HG03571 (cell line): Measurements from ENCODE around the gene FOXQ1.

Experiments used
- ATAC-seq: cut with Tn5 transposase; IDR thresholded peaks from one replicate; pipeline ENCODE4 v1.9.1; 2021; ENCODE audit not compliant: unreplicated experiment

The FOXQ1 gene, protein sequence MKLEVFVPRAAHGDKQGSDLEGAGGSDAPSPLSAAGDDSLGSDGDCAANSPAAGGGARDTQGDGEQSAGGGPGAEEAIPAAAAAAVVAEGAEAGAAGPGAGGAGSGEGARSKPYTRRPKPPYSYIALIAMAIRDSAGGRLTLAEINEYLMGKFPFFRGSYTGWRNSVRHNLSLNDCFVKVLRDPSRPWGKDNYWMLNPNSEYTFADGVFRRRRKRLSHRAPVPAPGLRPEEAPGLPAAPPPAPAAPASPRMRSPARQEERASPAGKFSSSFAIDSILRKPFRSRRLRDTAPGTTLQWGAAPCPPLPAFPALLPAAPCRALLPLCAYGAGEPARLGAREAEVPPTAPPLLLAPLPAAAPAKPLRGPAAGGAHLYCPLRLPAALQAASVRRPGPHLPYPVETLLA

GRCh38 chr6:1311400-1312202 lies at the start of gene FOXQ1:
Gene FOXQ1, plus strand, starts transcription at chr6:1312098. Its CDS starts 607 bp downstream, at chr6:1312705.
- ATAC-seq = no peak

GRCh38 chr6:1262704-1263038 lies 49.2 kb upstream of the FOXQ1 start:
- ATAC-seq = no peak

DNA sequence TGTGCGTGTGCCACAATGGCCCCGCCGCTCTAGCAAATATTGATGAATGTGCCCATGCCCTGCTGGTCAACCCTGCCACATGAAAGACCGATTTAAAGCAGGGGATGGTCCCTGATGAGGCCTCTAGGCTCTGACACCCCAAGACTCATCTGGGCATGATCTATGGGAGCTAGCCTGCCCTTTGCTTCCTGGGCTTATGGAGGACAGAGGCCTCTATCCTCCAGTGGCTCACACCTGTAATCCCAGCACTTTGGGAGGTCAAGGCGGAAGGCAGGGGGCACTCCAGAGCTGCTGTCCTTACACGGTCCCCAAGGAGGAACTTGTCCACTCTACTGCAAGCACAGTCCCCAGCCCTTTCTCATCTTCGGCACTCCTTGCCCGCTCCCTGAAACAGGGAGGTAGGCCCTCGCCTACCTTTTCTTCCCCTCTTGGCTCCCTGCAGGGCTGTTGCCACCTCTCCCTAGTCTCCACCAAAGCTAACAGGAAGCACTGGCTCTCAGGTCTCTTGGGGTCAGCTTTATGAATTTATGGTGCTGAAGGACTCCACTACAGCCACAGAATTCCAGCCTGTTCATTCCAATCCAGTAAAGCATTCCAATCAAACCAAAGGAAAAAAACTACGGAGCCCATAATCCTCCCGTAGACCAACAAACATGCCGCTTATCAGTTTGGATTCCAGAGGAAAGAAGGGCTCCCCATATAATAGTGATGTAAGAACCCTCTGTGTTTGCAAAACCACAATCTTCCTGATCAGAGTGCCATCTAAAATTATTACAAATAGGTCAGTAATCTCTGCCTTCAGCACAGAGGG lies 48.7 kb upstream of the FOXQ1 start:
- no peak for ATAC-seq

GRCh38 chr6:1263850-1264377 lies 48.0 kb upstream of the FOXQ1 start:
- no peak for ATAC-seq

DNA sequence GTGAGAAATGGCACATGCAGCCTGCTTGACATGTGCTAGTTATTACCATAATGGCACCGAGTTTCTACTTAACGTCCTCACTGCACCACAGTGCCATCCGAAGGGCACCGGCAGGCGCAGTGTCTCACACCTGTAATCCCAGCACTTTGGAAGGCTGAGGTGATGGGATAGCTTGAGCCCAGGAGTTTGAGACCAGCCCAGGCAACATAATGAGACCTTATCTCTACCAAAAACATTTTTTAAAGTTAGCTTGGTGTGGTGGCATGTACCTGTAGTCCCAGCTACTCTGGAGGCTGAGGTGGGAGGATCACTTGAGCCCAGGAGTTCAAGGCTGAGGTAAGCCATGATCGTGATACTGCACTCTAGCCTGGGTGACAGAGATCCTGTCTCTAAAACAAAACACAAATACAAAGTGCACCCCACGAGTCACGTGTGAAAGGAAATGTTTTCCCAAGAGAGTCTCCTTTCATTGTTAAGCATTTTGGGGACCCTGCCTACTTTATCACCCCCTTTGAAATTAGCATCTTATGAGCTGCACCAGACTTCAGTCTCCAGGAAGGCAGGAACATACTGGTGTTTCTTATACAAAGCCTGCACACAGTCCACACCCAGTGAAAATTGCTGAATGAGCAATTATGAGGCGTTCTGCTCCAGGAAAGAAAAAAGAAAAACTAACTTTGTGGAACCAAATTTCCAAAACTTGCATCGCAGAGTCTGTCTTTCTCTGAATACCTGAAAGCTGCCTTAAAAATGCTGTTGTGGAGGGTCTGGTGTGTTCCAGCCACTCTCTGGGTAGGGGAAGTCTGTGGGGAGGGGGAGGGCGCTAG lies 47.1 kb upstream of the FOXQ1 start:
- ATAC-seq = no peak

- ATAC-seq = no peak
Observed at GRCh38 chr6:1266686-1267056, 45.2 kb upstream of the FOXQ1 start.

DNA sequence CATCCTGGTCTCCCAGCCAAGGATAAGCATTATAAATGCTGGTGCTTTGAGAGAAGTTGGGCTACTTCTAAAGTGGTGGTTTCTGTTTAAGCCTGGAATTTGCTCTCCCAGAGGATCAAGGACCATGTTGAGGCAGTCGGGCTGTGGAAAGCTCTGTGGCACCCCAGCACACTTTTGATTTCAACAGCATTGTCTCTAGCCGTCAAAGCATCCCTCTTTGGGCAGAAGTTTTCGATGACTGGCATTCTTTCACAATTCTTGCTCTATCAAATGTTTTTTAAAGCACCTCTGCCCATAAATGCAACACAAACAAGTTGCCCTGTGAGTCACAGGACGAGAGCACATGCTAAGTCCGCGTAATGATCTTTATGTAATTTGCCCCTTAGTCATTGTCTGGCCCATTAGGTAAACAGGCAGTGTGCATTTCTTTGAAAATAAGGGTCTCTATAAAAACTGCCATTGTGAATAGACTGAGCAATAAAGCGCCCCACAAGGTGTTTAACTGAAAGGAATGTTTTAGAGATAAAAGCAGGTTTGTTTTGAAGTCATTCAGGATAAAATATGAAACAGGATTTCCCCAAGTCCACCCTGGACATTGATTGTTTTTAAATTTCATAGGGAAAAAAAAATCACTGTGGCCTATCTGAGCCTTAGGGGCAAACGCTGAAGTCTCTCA lies 44.7 kb upstream of the FOXQ1 start:
- no peak for ATAC-seq

- no peak for ATAC-seq
Observed at GRCh38 chr6:1267790-1268762, 43.8 kb upstream of the FOXQ1 start.

- no peak for ATAC-seq
Observed at GRCh38 chr6:1271071-1271763, 40.7 kb upstream of the FOXQ1 start.

- no peak for ATAC-seq
Observed at GRCh38 chr6:1278061-1278720, 33.7 kb upstream of the FOXQ1 start.

DNA sequence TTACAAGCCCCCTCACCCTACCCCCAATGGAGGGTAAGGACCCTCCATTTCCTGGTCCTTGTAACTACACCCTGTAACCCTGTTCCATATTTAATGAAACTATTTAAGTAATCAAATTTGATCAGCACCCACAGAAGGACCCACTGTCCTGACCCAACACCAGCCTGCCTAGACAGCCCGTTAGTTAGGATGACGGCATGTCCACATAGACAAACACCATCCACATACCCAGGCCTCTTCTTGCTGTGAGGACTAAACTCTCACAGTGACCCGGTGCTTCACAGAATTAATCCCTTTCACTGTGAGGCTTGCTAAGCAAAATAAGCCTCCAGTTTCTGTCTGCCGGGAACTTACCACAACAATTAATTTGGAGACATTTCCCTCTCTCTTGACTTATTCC lies 32.8 kb upstream of the FOXQ1 start:
- ATAC-seq = no peak

DNA sequence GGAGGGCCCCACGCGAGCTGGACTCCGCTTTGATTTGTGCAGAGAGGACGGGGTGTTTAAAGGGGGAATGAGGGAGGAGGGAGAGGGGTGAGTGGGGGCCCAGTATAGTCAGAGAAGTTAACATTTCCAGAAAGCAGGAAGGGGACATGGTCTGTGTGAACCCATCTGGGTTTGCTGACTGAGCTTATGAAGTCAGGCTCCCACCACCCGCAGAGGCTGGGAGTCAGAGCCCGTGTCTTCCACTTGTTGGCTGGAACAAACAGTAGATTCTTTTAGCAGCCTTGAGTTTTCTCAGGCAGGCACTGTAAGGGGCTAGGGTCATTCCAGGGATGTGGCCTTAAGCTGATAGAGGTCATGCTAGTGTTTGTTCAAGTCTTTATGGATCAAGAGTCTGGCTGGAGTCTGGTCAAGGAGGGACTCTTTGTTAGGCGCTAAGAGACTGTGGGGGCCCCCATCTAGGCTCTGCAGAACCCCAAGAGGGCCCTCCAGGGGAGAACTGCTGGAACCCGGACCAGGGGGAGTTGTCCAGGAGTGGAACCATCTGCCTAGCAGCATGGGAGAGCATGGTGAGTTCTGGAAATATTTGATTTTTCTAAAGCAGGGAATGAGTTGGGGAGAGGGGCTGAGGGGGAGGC lies 31.1 kb upstream of the FOXQ1 start:
- ATAC-seq = no peak

DNA sequence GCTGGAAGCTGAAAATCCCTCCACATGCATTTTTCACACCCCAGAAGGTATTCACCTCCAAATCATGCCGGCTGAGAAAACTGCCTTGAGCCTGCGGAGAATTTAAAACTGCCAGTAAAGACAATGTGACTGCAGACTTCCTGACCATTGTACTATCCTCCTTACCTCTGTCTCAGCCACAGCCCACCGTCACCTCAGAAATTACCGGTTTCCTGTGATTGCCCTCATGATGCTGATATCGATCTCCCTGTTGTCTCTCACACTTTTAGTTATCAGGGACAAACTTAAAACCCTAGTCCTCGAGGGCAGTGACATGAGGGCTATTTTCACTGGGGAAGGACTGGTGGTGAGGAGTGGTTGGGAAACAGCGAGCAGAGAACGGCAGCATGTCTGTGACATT lies 30.2 kb upstream of the FOXQ1 start:
- no peak for ATAC-seq

- no peak for ATAC-seq
Observed at GRCh38 chr6:1283501-1283900, 28.4 kb upstream of the FOXQ1 start.

GRCh38 chr6:1285556-1285955 lies 26.3 kb upstream of the FOXQ1 start:
- no peak for ATAC-seq

DNA sequence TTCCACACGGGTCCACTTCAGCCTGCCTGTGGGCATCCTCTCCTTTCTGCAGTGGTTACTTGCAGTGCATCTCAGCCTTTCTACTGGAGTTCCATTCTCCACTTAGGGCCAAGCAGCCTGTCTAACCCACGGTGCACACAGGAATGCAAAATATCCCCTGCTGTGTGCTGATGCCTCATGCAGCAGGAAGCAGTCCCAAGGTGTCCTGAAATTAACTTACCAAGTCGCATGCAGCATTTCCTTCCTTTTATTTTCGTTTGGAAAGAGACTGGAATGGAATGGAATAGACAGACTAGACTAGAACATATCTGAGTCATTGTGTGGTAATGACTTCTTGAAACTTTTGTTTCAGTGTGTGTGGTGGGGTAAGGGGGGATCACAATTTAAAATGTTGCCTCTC lies 25.9 kb upstream of the FOXQ1 start:
- no peak for ATAC-seq

DNA sequence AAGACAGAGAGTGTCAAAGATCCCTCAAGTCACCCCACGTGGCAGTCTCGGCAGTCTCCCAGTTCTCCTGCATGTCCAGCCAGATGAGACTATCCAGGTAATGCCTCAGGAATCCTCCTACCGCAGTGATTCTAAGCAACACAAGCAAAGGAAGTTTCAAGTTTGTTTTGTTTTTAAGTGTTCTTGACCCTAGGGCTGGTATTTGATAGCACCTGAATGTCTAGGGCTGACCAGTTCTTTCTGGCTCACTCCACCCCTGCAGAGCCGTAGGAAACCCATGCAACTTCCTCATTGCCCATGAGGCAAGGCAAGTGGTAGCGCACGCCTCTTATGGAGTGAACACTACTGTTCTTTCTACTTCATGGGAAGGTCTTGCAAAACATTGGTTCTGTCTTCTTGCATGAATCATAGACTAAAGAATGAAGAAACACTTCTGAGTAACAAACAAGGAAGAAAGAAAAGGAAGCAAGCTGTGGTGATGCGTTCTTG lies 24.8 kb upstream of the FOXQ1 start:
- no peak for ATAC-seq
